ENCODE measurements around the gene GREB1L. TPM values are rescaled to one million over a fixed set of nuclear protein-coding genes. Genes with fewer than 3 reads are reported as not detected.

Gene GREB1L
- total RNA-seq, 2 donors from 2014 or later, result 0.20 to 0.58 TPM

GRCh38 chr18:21454725-21455124 lies 212.7 kb downstream of the GREB1L start:
- H3K9ac ChIP-seq (ENCODE audit: low read depth in 2 of 2, low read length in 2 of 2), result no peak overlapping the region
- H3K4me3 ChIP-seq, result no peak overlapping the region
- intact Hi-C loops (cut with DNase I), result no loop called here
- no peak for DNase-seq
- H3K4me1 ChIP-seq, result no peaks in the 10 kb centered on the region
- no peaks in the 10 kb centered on the region for H3K27me3 ChIP-seq
- H3K27ac ChIP-seq, result no peak overlapping the region
- no peak for TF ChIP-seq CTCF (IDR thresholded peaks at IDR 0.05)
- no peaks in the 10 kb centered on the region for H3K9me3 ChIP-seq
- no peaks in the 10 kb centered on the region for H3K36me3 ChIP-seq

- no peak for TF ChIP-seq CTCF (IDR thresholded peaks at IDR 0.05)
- H3K9me3 ChIP-seq, result no peaks in the 10 kb centered on the region
- no peak overlapping the region for H3K9ac ChIP-seq (ENCODE audit: low read depth in 2 of 2, low read length in 2 of 2)
- no peak overlapping the region for H3K27ac ChIP-seq
- intact Hi-C loops (cut with DNase I), result no loop called here
- H3K27me3 ChIP-seq, result no peaks in the 10 kb centered on the region
- no peak overlapping the region for H3K4me3 ChIP-seq
- no peaks in the 10 kb centered on the region for H3K4me1 ChIP-seq
- no peak for DNase-seq
- no peaks in the 10 kb centered on the region for H3K36me3 ChIP-seq
Measured at GRCh38 chr18:21456428-21457178, 214.6 kb downstream of the GREB1L start.

GRCh38 chr18:21457179-21457535 lies 215.1 kb downstream of the GREB1L start:
- no peaks in the 10 kb centered on the region for H3K36me3 ChIP-seq
- intact Hi-C loops (cut with DNase I), result no loop called here
- no peaks in the 10 kb centered on the region for H3K9me3 ChIP-seq
- H3K9ac ChIP-seq (ENCODE audit: low read depth in 2 of 2, low read length in 2 of 2), result no peak overlapping the region
- no peaks in the 10 kb centered on the region for H3K4me1 ChIP-seq
- no peak for DNase-seq
- H3K4me3 ChIP-seq, result no peak overlapping the region
- H3K27ac ChIP-seq, result no peak overlapping the region
- no peaks in the 10 kb centered on the region for H3K27me3 ChIP-seq
- TF ChIP-seq CTCF (IDR thresholded peaks at IDR 0.05), result no peak

- Histone ChIP-seq H3K9ac (ENCODE audit: low read depth in 2 of 2, low read length in 2 of 2) (no peak overlapping the region), H3K4me3 (no peak overlapping the region), H3K36me3 (no peaks in the 10 kb centered on the region), H3K4me1 (no peaks in the 10 kb centered on the region), H3K27ac (no peak overlapping the region), H3K27me3 (no peaks in the 10 kb centered on the region), H3K9me3 (no peaks in the 10 kb centered on the region)
- intact Hi-C loops (cut with DNase I), result no loop called here
- no peak for DNase-seq
- no peak for TF ChIP-seq CTCF (IDR thresholded peaks at IDR 0.05)
Measured at GRCh38 chr18:21458310-21458709, 216.3 kb downstream of the GREB1L start.

GRCh38 chr18:21458788-21459187 lies 216.8 kb downstream of the GREB1L start:
- Histone ChIP-seq H3K4me1 (no peaks in the 10 kb centered on the region), H3K27me3 (no peaks in the 10 kb centered on the region), H3K27ac (no peak overlapping the region), H3K4me3 (no peak overlapping the region), H3K9me3 (no peaks in the 10 kb centered on the region), H3K36me3 (no peaks in the 10 kb centered on the region), H3K9ac (ENCODE audit: low read depth in 2 of 2, low read length in 2 of 2) (no peak overlapping the region)
- no peak for DNase-seq
- intact Hi-C loops (cut with DNase I), result no loop called here
- TF ChIP-seq CTCF (IDR thresholded peaks at IDR 0.05), result no peak

All from colonic mucosa (tissue), 4 donors.